Frontal cortex (tissue), 4 donors: ENCODE data around the gene SEMA4D. TPM values are rescaled to one million over a fixed set of nuclear protein-coding genes. Genes with fewer than 3 reads are reported as not detected.

Source experiments
- DNase-seq, 2 donors: peaks; one replicate each; pipeline ENCODE4 v3.0.0; 2012; ENCODE audit warnings: low spot score in 2 of 2
- FAIRE-seq: peaks from 2 replicates; lab custom pipeline; 2012; peaks lifted over from hg19 to GRCh38; lab: Jason Lieb, UNC
- total RNA-seq: library from RNA; depleted of rRNA; stranded (reverse); fragments of >200 nt; gene quantifications from one replicate; pipeline ENCODE4 v1.2.3, GENCODE V29; 2014
- donor health status: control.
- donor health status: control.
- donor health status: control.

The SEMA4D gene
- total RNA-seq, 1 donor from 2014 or later = 7.7 TPM

- no peak for FAIRE-seq
- DNase-seq = no peak
Measured at GRCh38 chr9:89505048-89505447, 7.1 kb upstream of the SEMA4D start.

- DNase-seq (no peak), FAIRE-seq (no peak)
Measured at GRCh38 chr9:89502671-89503070, 4.8 kb upstream of the SEMA4D start.

- DNase-seq (no peak), FAIRE-seq (no peak)
Measured at GRCh38 chr9:89502038-89502601, 4.2 kb upstream of the SEMA4D start.

- FAIRE-seq = no peak
- DNase-seq = no peak
Measured at GRCh38 chr9:89501311-89501898, 3.5 kb upstream of the SEMA4D start.

- no peak for DNase-seq
Measured at GRCh38 chr9:89500008-89500407, 2.1 kb upstream of the SEMA4D start.

GRCh38 chr9:89498852-89499480 lies 1.1 kb upstream of the SEMA4D start:
- DNase-seq = no peak
- no peak for FAIRE-seq

More at GRCh38 chr9:89500008-89500407, 2.1 kb upstream of the SEMA4D start:
- FAIRE-seq = no peak

- DNase-seq (no peak), FAIRE-seq (no peak)
Measured at GRCh38 chr9:89497257-89497963, 503 bp downstream of the SEMA4D start.

- peak in 1 of 2 donors; percentile 57 for DNase-seq
- FAIRE-seq = no peak
Measured at GRCh38 chr9:89496645-89497256, 1.2 kb downstream of the SEMA4D start.

GRCh38 chr9:89495824-89496560 lies 1.9 kb downstream of the SEMA4D start:
- FAIRE-seq = no peak
- DNase-seq = no peak

- no peak for DNase-seq
- no peak for FAIRE-seq
Measured at GRCh38 chr9:89494199-89494598, 3.7 kb downstream of the SEMA4D start.

GRCh38 chr9:89493671-89494070 lies 4.2 kb downstream of the SEMA4D start:
- FAIRE-seq (no peak), DNase-seq (no peak)

- DNase-seq (no peak), FAIRE-seq (no peak)
Measured at GRCh38 chr9:89493181-89493580, 4.7 kb downstream of the SEMA4D start.

- no peak for FAIRE-seq
- DNase-seq = no peak
Measured at GRCh38 chr9:89492586-89492985, 5.3 kb downstream of the SEMA4D start.

GRCh38 chr9:89491694-89492093 lies 6.2 kb downstream of the SEMA4D start:
- DNase-seq (no peak), FAIRE-seq (no peak)

- DNase-seq (no peak), FAIRE-seq (no peak)
Measured at GRCh38 chr9:89489548-89490530, 8.1 kb downstream of the SEMA4D start.

GRCh38 chr9:89488936-89489335 lies 9.0 kb downstream of the SEMA4D start:
- DNase-seq = no peak
- no peak for FAIRE-seq

GRCh38 chr9:89488131-89488530 lies 9.8 kb downstream of the SEMA4D start:
- DNase-seq (no peak), FAIRE-seq (no peak)

- DNase-seq = no peak
- no peak for FAIRE-seq
Measured at GRCh38 chr9:89486681-89487080, 11.2 kb downstream of the SEMA4D start.
